ENCODE results near the gene PTPN14.

GRCh38 chr1:214586621-214587020, 35.2 kb upstream of the PTPN14 start:
- TF ChIP-seq CREB5 (CRISPR knock-in tag; IDR thresholded peaks at IDR 0.05; ENCODE audit: low read depth) (no peak), OSR1 (CRISPR knock-in tag; IDR thresholded peaks at IDR 0.05) (no peak), CSRNP3 (CRISPR knock-in tag; IDR thresholded peaks at IDR 0.05) (no peak), ARNTL (CRISPR knock-in tag; IDR thresholded peaks at IDR 0.05; ENCODE audit: borderline replicate concordance, low read depth) (no peak), PATZ1 (CRISPR knock-in tag; IDR thresholded peaks at IDR 0.05; ENCODE audit: borderline replicate concordance) (no peak), TCF4 (CRISPR knock-in tag; IDR thresholded peaks at IDR 0.05; ENCODE audit: borderline replicate concordance) (no peak), ZFP30 (CRISPR knock-in tag; IDR thresholded peaks at IDR 0.05) (no peak), RARB (CRISPR knock-in tag; IDR thresholded peaks at IDR 0.05) (no peak), ESRRG (CRISPR knock-in tag; IDR thresholded peaks at IDR 0.05) (no peak), BACH2 (CRISPR knock-in tag; IDR thresholded peaks at IDR 0.05; ENCODE audit: borderline replicate concordance) (no peak), ZNF565 (CRISPR knock-in tag; conservative IDR thresholded peaks at IDR 0.05; ENCODE audit: low read depth) (no peak), SNAI2 (CRISPR knock-in tag; IDR thresholded peaks at IDR 0.05) (no peak), ZNF70 (CRISPR knock-in tag; IDR thresholded peaks at IDR 0.05) (no peak)

All from SK-N-SH treated with all-trans-retinoic acid at 6 μM for 48 hours (cell line).